ENCODE measurements around the gene FGF9. TPM values are rescaled to one million over a fixed set of nuclear protein-coding genes. Genes with fewer than 3 reads are reported as not detected.

Gene FGF9
- total RNA-seq, 2 donors from 2014 or later: 0.07 TPM; not detected in 1

DNA sequence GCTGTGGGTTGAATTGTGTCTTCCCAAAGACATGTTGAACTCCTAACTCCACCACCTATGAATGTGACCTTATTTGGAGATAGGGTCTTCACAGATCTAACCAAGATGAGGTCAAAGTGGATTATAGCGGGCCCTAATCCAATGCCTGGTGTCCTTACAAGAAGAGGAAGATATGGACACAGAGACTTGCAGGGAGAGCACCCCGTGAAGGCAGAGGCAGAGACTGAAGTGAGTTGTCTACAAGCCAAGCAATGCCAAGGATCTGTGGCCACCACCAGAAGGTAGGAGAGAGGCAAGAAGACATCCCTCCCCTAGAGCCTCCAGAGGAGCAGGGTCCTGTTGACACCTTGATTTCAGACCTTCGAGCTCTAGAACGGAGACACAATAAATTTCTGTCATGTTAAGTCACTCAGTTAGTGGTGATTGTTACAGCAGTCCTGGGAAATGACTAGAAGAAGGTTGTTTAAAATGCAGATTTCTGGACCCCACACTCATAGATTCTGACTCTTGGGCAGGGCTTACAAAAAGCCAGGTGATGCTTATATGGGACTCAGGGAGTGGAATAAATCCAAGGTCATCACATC is 70.6 kb downstream of the FGF9 start:
- Mint-ChIP-seq H3K4me3 (no peak overlapping the region), H3K27me3 (ENCODE audit: insufficient read depth) (peaks cover 3% of the 10 kb centered on the region), H3K9me3 (no peaks in the 10 kb centered on the region), H3K36me3 (ENCODE audit: low read depth) (no peaks in the 10 kb centered on the region), H3K4me1 (peaks cover 7% of the 10 kb centered on the region), H3K27ac (no peak overlapping the region)
- H3K4me3 ChIP-seq (ENCODE audit: low read length): no peak overlapping the region
- no peak overlapping the region for H3K9ac ChIP-seq (ENCODE audit: extremely low read depth, low read length, poor library complexity, severe bottlenecking)
- WGBS, 2 experiments (ENCODE audit: insufficient coverage in 1 of 2, insufficient read length in 1 of 2): 84 to 94% methylated on average over 4 of the region's 4 CpGs
- no peak for DNase-seq
- no peaks in the 10 kb centered on the region for H3K9me3 ChIP-seq (ENCODE audit: control insufficient read depth, low read length)
- H3K4me1 ChIP-seq (ENCODE audit: control insufficient read depth, insufficient read depth, low read length): peaks cover 19% of the 10 kb centered on the region
- no peaks in the 10 kb centered on the region for H3K27me3 ChIP-seq (ENCODE audit: control insufficient read depth, insufficient read depth, low read length, poor library complexity, severe bottlenecking)
- TF ChIP-seq, protein P1, sequence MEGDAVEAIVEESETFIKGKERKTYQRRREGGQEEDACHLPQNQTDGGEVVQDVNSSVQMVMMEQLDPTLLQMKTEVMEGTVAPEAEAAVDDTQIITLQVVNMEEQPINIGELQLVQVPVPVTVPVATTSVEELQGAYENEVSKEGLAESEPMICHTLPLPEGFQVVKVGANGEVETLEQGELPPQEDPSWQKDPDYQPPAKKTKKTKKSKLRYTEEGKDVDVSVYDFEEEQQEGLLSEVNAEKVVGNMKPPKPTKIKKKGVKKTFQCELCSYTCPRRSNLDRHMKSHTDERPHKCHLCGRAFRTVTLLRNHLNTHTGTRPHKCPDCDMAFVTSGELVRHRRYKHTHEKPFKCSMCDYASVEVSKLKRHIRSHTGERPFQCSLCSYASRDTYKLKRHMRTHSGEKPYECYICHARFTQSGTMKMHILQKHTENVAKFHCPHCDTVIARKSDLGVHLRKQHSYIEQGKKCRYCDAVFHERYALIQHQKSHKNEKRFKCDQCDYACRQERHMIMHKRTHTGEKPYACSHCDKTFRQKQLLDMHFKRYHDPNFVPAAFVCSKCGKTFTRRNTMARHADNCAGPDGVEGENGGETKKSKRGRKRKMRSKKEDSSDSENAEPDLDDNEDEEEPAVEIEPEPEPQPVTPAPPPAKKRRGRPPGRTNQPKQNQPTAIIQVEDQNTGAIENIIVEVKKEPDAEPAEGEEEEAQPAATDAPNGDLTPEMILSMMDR (conservative IDR thresholded peaks at IDR 0.05): no peak
- no peak overlapping the region for H3K27ac ChIP-seq (ENCODE audit: low read depth, low read length)
- no peaks in the 10 kb centered on the region for H3K36me3 ChIP-seq (ENCODE audit: control insufficient read depth, insufficient read depth, low read length)

DNA sequence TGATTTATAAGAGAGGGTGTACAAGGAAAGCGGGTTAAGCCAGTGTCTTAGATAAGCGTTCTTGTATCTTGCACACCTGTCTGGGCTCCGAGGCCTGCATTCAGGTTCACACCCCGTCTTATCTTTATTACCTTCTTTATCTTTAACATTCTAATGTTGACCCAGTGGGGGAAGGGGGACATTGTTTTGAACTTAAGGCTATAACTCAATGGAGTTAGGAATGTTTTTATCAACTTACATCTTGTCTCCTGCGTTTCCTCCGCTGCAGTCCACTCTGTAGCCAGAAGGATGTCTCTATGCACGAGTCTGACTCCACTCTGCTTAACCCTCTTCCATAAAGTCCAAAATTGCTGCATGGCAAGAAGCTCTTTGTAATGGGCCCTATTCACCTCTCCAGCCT is 71.2 kb downstream of the FGF9 start:
- Mint-ChIP-seq H3K4me1 (peaks cover 1% of the 10 kb centered on the region), H3K27ac (no peak overlapping the region), H3K36me3 (ENCODE audit: low read depth) (no peaks in the 10 kb centered on the region), H3K4me3 (no peak overlapping the region), H3K27me3 (ENCODE audit: insufficient read depth) (peaks cover 3% of the 10 kb centered on the region), H3K9me3 (no peaks in the 10 kb centered on the region)
- H3K27ac ChIP-seq (ENCODE audit: low read depth, low read length): no peak overlapping the region
- peaks cover 15% of the 10 kb centered on the region for H3K4me1 ChIP-seq (ENCODE audit: control insufficient read depth, insufficient read depth, low read length)
- no peaks in the 10 kb centered on the region for H3K36me3 ChIP-seq (ENCODE audit: control insufficient read depth, insufficient read depth, low read length)
- no peaks in the 10 kb centered on the region for H3K27me3 ChIP-seq (ENCODE audit: control insufficient read depth, insufficient read depth, low read length, poor library complexity, severe bottlenecking)
- TF ChIP-seq, protein P1 (conservative IDR thresholded peaks at IDR 0.05): no peak
- no peak overlapping the region for H3K4me3 ChIP-seq (ENCODE audit: low read length)
- DNase-seq: no peak
- no peak overlapping the region for H3K9ac ChIP-seq (ENCODE audit: extremely low read depth, low read length, poor library complexity, severe bottlenecking)
- no peaks in the 10 kb centered on the region for H3K9me3 ChIP-seq (ENCODE audit: control insufficient read depth, low read length)
- 60 to 77% methylated on average over 3 to 6 of the region's 7 CpGs for WGBS, 2 experiments (ENCODE audit: insufficient coverage in 1 of 2, insufficient read length in 1 of 2)

DNA sequence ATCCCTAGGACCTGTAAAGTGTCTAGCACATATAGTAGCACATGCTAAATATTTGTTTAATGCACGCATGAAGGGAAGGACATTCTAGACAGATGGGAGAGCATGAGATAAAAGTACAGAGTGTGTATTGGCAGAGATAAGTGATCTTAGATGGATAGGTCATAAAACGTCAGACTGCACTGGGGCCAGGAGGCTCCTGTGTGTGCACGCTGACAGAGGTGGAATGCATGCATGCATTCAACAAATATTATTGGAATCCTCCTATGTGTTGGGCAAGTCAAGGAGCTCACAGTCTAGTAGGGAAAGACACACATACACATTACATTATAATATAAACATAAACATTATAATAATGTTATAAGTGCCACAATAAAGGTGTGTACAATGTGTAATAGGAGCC is 73.3 kb downstream of the FGF9 start:
- Histone ChIP-seq H3K9ac (ENCODE audit: extremely low read depth, low read length, poor library complexity, severe bottlenecking) (no peak overlapping the region), H3K27me3 (ENCODE audit: control insufficient read depth, insufficient read depth, low read length, poor library complexity, severe bottlenecking) (no peaks in the 10 kb centered on the region), H3K4me3 (ENCODE audit: low read length) (no peak overlapping the region), H3K36me3 (ENCODE audit: control insufficient read depth, insufficient read depth, low read length) (no peaks in the 10 kb centered on the region), H3K27ac (ENCODE audit: low read depth, low read length) (no peak overlapping the region), H3K4me1 (ENCODE audit: control insufficient read depth, insufficient read depth, low read length) (peaks cover 16% of the 10 kb centered on the region), H3K9me3 (ENCODE audit: control insufficient read depth, low read length) (no peaks in the 10 kb centered on the region)
- WGBS, 2 experiments (ENCODE audit: insufficient coverage in 1 of 2, insufficient read length in 1 of 2): 60% methylated on average over 3 of the region's 3 CpGs; no CpG with 5 or more reads in 1 of the 2 experiments
- no peaks in the 10 kb centered on the region for H3K9me3 Mint-ChIP-seq
- no peak for DNase-seq
- no peaks in the 10 kb centered on the region for H3K36me3 Mint-ChIP-seq (ENCODE audit: low read depth)
- H3K27me3 Mint-ChIP-seq (ENCODE audit: insufficient read depth): no peaks in the 10 kb centered on the region
- H3K4me1 Mint-ChIP-seq: peaks cover 11% of the 10 kb centered on the region
- H3K4me3 Mint-ChIP-seq: no peak overlapping the region
- TF ChIP-seq, protein P1 (conservative IDR thresholded peaks at IDR 0.05): no peak
- H3K27ac Mint-ChIP-seq: no peak overlapping the region
